ENCODE data around the gene SCRN3.
A peak's percentile ranks its signal among the peaks of the same experiment; 100 is the strongest.
"Not testable (repeated sequence)": the region's sequence is repeated elsewhere in the genome, so short reads cannot be mapped to it uniquely, and the experiment has no call there.

The SCRN3 gene

DNA sequence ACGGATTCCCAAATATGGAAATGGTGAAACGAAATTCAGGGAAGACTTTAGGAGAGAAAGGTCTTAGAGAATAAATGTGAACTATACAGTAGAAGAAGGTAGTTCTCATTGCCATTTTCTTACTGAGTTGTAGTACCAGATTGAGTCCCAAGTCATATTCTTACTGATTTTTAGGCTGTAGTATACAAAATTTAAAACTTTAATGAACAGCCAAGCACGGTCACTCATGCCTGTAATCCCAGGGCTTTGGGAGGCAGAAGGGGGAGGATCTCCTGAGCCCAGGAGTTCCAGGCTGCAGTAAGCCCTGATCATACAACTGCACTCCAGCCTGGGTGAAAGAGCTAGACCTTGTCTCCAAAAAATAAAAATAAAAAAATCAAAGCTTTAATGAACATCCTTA is 2.2 kb downstream of the SCRN3 start:
- H3K4me1 Mint-ChIP-seq, result peaks cover 29% of the 10 kb centered on the region
- peak overlapping the region in 2 of 3 experiments; percentile 61 to 78 for H3K4me3 Mint-ChIP-seq
- H3K27me3 Mint-ChIP-seq (ENCODE audit: low read depth), result no peaks in the 10 kb centered on the region
- TF ChIP-seq, protein P1, sequence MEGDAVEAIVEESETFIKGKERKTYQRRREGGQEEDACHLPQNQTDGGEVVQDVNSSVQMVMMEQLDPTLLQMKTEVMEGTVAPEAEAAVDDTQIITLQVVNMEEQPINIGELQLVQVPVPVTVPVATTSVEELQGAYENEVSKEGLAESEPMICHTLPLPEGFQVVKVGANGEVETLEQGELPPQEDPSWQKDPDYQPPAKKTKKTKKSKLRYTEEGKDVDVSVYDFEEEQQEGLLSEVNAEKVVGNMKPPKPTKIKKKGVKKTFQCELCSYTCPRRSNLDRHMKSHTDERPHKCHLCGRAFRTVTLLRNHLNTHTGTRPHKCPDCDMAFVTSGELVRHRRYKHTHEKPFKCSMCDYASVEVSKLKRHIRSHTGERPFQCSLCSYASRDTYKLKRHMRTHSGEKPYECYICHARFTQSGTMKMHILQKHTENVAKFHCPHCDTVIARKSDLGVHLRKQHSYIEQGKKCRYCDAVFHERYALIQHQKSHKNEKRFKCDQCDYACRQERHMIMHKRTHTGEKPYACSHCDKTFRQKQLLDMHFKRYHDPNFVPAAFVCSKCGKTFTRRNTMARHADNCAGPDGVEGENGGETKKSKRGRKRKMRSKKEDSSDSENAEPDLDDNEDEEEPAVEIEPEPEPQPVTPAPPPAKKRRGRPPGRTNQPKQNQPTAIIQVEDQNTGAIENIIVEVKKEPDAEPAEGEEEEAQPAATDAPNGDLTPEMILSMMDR (IDR thresholded peaks at IDR 0.05; ENCODE audit: unreplicated experiment in 3 of 3), result no peak
- H3K36me3 Mint-ChIP-seq (ENCODE audit: low read depth), result peaks cover 22% of the 10 kb centered on the region
- no peak overlapping the region for H3K27ac Mint-ChIP-seq
- H3K9me3 Mint-ChIP-seq, result no peaks in the 10 kb centered on the region

GRCh38 chr2:174399171-174399570 is 3.6 kb downstream of the SCRN3 start:
- Mint-ChIP-seq H3K27ac (no peak overlapping the region), H3K9me3 (peaks cover 5% of the 10 kb centered on the region)
- TF ChIP-seq, protein P1 (IDR thresholded peaks at IDR 0.05; ENCODE audit: unreplicated experiment in 3 of 3), result no peak

DNA sequence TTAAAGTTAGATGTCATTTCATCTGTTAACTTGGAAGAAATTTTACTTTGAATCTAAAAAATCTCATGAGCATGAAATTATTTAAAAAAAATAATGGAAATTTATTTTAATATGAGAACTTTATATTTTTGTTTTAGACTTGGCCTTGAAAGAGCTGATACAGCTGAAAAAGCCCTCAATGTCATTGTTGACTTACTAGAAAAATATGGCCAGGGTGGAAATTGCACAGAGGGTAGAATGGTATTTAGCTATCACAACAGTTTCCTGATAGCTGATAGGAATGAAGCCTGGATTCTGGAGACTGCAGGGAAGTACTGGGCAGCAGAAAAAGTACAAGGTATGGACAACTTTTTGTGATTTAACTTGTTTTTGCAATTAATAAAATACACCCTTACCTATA is 5.3 kb downstream of the SCRN3 start:
- peaks cover 34% of the 10 kb centered on the region for H3K36me3 Mint-ChIP-seq (ENCODE audit: low read depth)
- no peak overlapping the region for H3K27ac Mint-ChIP-seq
- no peaks in the 10 kb centered on the region for H3K27me3 Mint-ChIP-seq (ENCODE audit: low read depth)
- no peak overlapping the region for H3K4me3 Mint-ChIP-seq
- H3K4me1 Mint-ChIP-seq, result peaks cover 14% of the 10 kb centered on the region
- peaks cover 5% of the 10 kb centered on the region for H3K9me3 Mint-ChIP-seq
- TF ChIP-seq, protein P1 (IDR thresholded peaks at IDR 0.05; ENCODE audit: unreplicated experiment in 3 of 3), result no peak

More at GRCh38 chr2:174399171-174399570, 3.6 kb downstream of the SCRN3 start:
- Mint-ChIP-seq H3K4me1 (peaks cover 21% of the 10 kb centered on the region), H3K4me3 (peak overlapping the region in 2 of 3 experiments; percentile 23 to 40), H3K36me3 (ENCODE audit: low read depth) (peaks cover 33% of the 10 kb centered on the region), H3K27me3 (ENCODE audit: low read depth) (no peaks in the 10 kb centered on the region)

DNA sequence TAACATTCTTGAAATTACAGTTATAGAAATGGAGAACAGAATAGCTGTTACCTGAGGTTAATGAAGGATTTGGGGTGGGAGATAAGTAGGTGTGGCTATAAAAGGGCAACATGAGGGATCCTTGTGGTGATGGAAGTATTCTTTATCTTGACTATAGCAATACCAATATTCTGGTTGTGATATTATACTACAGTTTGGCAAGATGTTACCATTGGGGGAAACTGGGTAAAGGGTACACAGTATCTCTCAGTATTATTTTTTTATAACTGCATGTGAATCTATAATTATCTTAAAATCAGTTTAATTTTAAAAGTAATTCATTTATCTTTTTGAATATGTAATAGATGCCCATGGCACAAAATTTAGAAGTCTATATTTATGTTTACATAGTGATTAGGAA is 8.1 kb downstream of the SCRN3 start:
- TF ChIP-seq, protein P1 (IDR thresholded peaks at IDR 0.05; ENCODE audit: unreplicated experiment in 3 of 3), result no peak
- Mint-ChIP-seq H3K4me3 (no peak overlapping the region), H3K36me3 (ENCODE audit: low read depth) (peaks cover 34% of the 10 kb centered on the region), H3K27ac (no peak overlapping the region), H3K9me3 (peaks cover 5% of the 10 kb centered on the region), H3K27me3 (ENCODE audit: low read depth) (no peaks in the 10 kb centered on the region), H3K4me1 (no peaks in the 10 kb centered on the region)

DNA sequence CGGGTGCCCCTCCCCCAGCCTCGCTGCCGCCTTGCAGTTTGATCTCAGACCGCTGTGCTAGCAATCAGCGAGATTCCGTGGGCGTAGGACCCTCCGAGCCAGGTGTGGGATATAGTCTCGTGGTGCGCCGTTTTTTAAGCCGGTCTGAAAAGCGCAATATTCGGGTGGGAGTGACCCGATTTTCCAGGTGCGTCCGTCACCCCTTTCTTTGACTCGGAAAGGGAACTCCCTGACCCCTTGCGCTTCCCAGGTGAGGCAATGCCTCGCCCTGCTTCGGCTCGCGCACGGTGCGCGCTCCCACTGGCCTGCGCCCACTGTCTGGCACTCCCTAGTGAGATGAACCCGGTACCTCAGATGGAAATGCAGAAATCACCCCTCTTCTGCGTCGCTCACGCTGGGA is 14.5 kb downstream of the SCRN3 start:
- not testable (repeated sequence) for H3K4me1 Mint-ChIP-seq; H3K27me3 Mint-ChIP-seq (ENCODE audit: low read depth); H3K9me3 Mint-ChIP-seq
- Mint-ChIP-seq H3K4me3 (peak overlapping the region; percentile 84 to 90 (median 87)), H3K27ac (peak overlapping the region; percentile 63 to 92 (median 70)), H3K36me3 (ENCODE audit: low read depth) (peaks cover 26% of the 10 kb centered on the region)

GRCh38 chr2:174412256-174412655 is 16.7 kb downstream of the SCRN3 start:
- TF ChIP-seq, protein P1 (IDR thresholded peaks at IDR 0.05; ENCODE audit: unreplicated experiment in 3 of 3), result no peak
- H3K27me3 Mint-ChIP-seq (ENCODE audit: low read depth), result no peaks in the 10 kb centered on the region
- peak overlapping the region in 2 of 3 experiments; percentile 37 to 58 for H3K4me3 Mint-ChIP-seq
- H3K9me3 Mint-ChIP-seq, result no peaks in the 10 kb centered on the region
- peaks cover 7% of the 10 kb centered on the region for H3K4me1 Mint-ChIP-seq
- no peak overlapping the region for H3K27ac Mint-ChIP-seq
- peaks cover 39% of the 10 kb centered on the region for H3K36me3 Mint-ChIP-seq (ENCODE audit: low read depth)

Data from nephron (organoid).